HCT116 (cell line): ENCODE results near the gene RASGEF1B. TPM values are rescaled to one million over a fixed set of nuclear protein-coding genes. Genes with fewer than 3 reads are reported as not detected.

ENCODE experiments used
- ATAC-seq: fragments of 200-7000 bp; cut with Tn5 transposase; 2 replicates; pipeline ENCODE4 v1.9.1; 2020; ENCODE audit warnings: mild to moderate bottlenecking, moderate library complexity
- BruUV-seq: library from RNA; stranded (reverse); fragments of 400-500 nt; replicated peaks from 2 replicates; lab custom pipeline; 2021; lab: Mats Ljungman, UMichigan
- CTCF ChIA-PET: fragments of 300-600 bp; sonication (Branson Sonifier 250); formaldehyde crosslinking; loops from one replicate; lab custom pipeline; 2021; ENCODE audit warnings: antibody characterized with exemption; lab: Charles Lee
- POLR2A ChIA-PET: fragments of 300-600, 350-600 bp; sonication (Branson Sonifier 250); formaldehyde crosslinking; loops from one replicate; lab custom pipeline; 2021; ENCODE audit warnings: antibody characterized with exemption; lab: Charles Lee
- RAD21 ChIA-PET, 2 experiments: fragments of 300-600 bp; sonication (Branson Sonifier 250); formaldehyde crosslinking; loops; one replicate each; lab custom pipeline; 2023; ENCODE audit warnings: low total read pairs in 2 of 2; ENCODE audit not compliant: uncharacterized antibody in 2 of 2, unreplicated experiment in 2 of 2, low non-redundant PET in 1 of 2; lab: Charles Lee
- DNase-seq: peaks from one replicate; pipeline ENCODE4 v3.0.0-alpha.2; 2010; ENCODE audit warnings: low read depth, low spot score
- H2AFZ ChIP-seq: fragments of 200-600 bp; shearing (Covaris generic), sonication (generic); 2 replicates; pipeline ENCODE4 v1.6.1; 2017; ENCODE audit warnings: low read depth, mixed run types, mixed read lengths, antibody characterized with exemption, low read length; ENCODE audit not compliant: poor library complexity, severe bottlenecking
- H3K27ac ChIP-seq: 2 replicates; pipeline ENCODE4 v1.5.1; 2012; ENCODE audit warnings: low read depth, low read length
- H3K27me3 ChIP-seq: fragments of 200-600 bp; sonication (generic); 2 replicates; pipeline ENCODE4 v1.6.1; 2016; ENCODE audit warnings: mixed run types, low read length, mixed read lengths; ENCODE audit not compliant: insufficient read depth
- H3K36me3 ChIP-seq, 2 experiments: fragments of 200-500 bp in 1 of 2; fragments of 200-600 bp in 1 of 2; sonication (Bioruptor generic) in 1 of 2; sonication (generic) in 1 of 2; 2 replicates each; pipeline versions ENCODE4 v1.5.1 to v1.6.1; 2014 to 2016; ENCODE audit warnings: low read length in 2 of 2, inconsistent platforms in 1 of 2, mixed read lengths in 1 of 2, mixed run types in 1 of 2; ENCODE audit not compliant: insufficient read depth in 2 of 2, control insufficient read depth in 1 of 2
- H3K4me1 ChIP-seq, 2 experiments: fragments of 200-600 bp in 1 of 2; sonication (generic) in 1 of 2; 2 replicates each; pipeline versions ENCODE4 v1.5.1 to v1.6.1; 2012 to 2017; ENCODE audit warnings: low read length in 2 of 2, inconsistent platforms in 1 of 2, mild to moderate bottlenecking in 1 of 2, mixed read lengths in 1 of 2, mixed run types in 1 of 2, moderate library complexity in 1 of 2; ENCODE audit not compliant: insufficient read depth in 2 of 2, control insufficient read depth in 1 of 2
- H3K4me2 ChIP-seq: fragments of 200-600 bp; sonication (generic); 2 replicates; pipeline ENCODE4 v1.6.1; 2017; ENCODE audit warnings: mixed run types, low read length, mixed read lengths
- H3K4me3 ChIP-seq, 2 experiments: fragments of 200-600 bp in 1 of 2; sonication (generic) in 1 of 2; replicated peaks in 1 of 2; 2 replicates each; pipeline ENCODE4 v1.5.1; 2011 to 2016; ENCODE audit warnings: low read length in 2 of 2, control low read depth in 1 of 2, low read depth in 1 of 2, mild to moderate bottlenecking in 1 of 2, mixed read lengths in 1 of 2, mixed run types in 1 of 2
- H3K79me2 ChIP-seq: fragments of 200-600 bp; sonication (generic); 2 replicates; pipeline ENCODE4 v1.6.1; 2017; ENCODE audit warnings: mild to moderate bottlenecking, mixed run types, low read length, moderate library complexity, mixed read lengths; ENCODE audit not compliant: insufficient read depth
- H3K9ac ChIP-seq: fragments of 200-600 bp; sonication (generic); 2 replicates; pipeline ENCODE4 v1.6.1; 2016; ENCODE audit warnings: low read length, mixed read lengths
- H3K9me2 ChIP-seq: fragments of 200-600 bp; sonication (generic), shearing (Covaris generic); 2 replicates; pipeline ENCODE4 v1.6.1; 2017; ENCODE audit warnings: mixed run types, mild to moderate bottlenecking, moderate library complexity; ENCODE audit not compliant: insufficient read depth
- H3K9me3 ChIP-seq, 2 experiments: fragments of 200-500 bp in 1 of 2; fragments of 200-600 bp in 1 of 2; sonication (Bioruptor generic) in 1 of 2; sonication (generic) in 1 of 2; 2 replicates each; pipeline ENCODE4 v1.6.1; 2014 to 2017; ENCODE audit warnings: low read length in 2 of 2, mixed read lengths in 2 of 2, inconsistent platforms in 1 of 2, low read depth in 1 of 2, mild to moderate bottlenecking in 1 of 2, mixed run types in 1 of 2, moderate library complexity in 1 of 2; ENCODE audit not compliant: control insufficient read depth in 1 of 2, insufficient read depth in 1 of 2
- H4K20me1 ChIP-seq: fragments of 200-600 bp; sonication (generic), shearing (Covaris generic); 2 replicates; pipeline ENCODE4 v1.6.1; 2017; ENCODE audit warnings: mixed run types, mild to moderate bottlenecking, moderate library complexity; ENCODE audit not compliant: insufficient read depth
- ATF3 ChIP-seq: IDR thresholded peaks from 2 replicates; pipeline ENCODE4 v1.6.1; 2012
- CBX3 ChIP-seq: IDR thresholded peaks from 2 replicates; pipeline ENCODE4 v1.6.1; 2012; ENCODE audit warnings: low read depth
- CEBPB ChIP-seq: IDR thresholded peaks from 2 replicates; pipeline ENCODE4 v1.6.1; 2012; ENCODE audit warnings: low read depth
- CTCF ChIP-seq, 3 experiments: fragments of 200-600 bp in 1 of 3; sonication (generic) in 1 of 3; IDR thresholded peaks in 2 of 3; conservative IDR thresholded peaks in 1 of 3; 2 replicates each; pipeline ENCODE4 v1.5.1; 2012 to 2017; ENCODE audit warnings: low read depth in 2 of 3, low read length in 2 of 3, antibody characterized with exemption in 1 of 3, borderline replicate concordance in 1 of 3, control low read depth in 1 of 3, mild to moderate bottlenecking in 1 of 3, mixed read lengths in 1 of 3, mixed run types in 1 of 3, moderate library complexity in 1 of 3; ENCODE audit not compliant: insufficient read depth in 1 of 3
- ELF1 ChIP-seq: IDR thresholded peaks from 2 replicates; pipeline ENCODE4 v1.6.1; 2012; ENCODE audit warnings: low read depth, borderline replicate concordance
- EZH2 ChIP-seq: fragments of 200-600 bp; sonication (generic); IDR thresholded peaks from 2 replicates; pipeline ENCODE4 v1.6.1; 2017; ENCODE audit warnings: antibody characterized with exemption, mixed run types
- EZH2phosphoT487 ChIP-seq: fragments of 200-600 bp; IDR thresholded peaks from 2 replicates; pipeline ENCODE4 v1.6.1; 2018; ENCODE audit warnings: antibody characterized with exemption, borderline replicate concordance
- JUND ChIP-seq: IDR thresholded peaks from 2 replicates; pipeline ENCODE4 v1.6.1; 2012
- MAX ChIP-seq: IDR thresholded peaks from 2 replicates; pipeline ENCODE4 v1.6.1; 2012
- POLR2A ChIP-seq: IDR thresholded peaks from 2 replicates; pipeline ENCODE4 v1.7.0; 2011; ENCODE audit warnings: borderline replicate concordance; ENCODE audit not compliant: insufficient read depth, insufficient read length; ENCODE audit errors: extremely low read depth
- RAD21 ChIP-seq: IDR thresholded peaks from 2 replicates; pipeline ENCODE4 v1.6.1; 2012; ENCODE audit warnings: low read depth, mild to moderate bottlenecking
- SIN3A ChIP-seq: IDR thresholded peaks from 2 replicates; pipeline ENCODE4 v1.6.1; 2012; ENCODE audit warnings: low read depth
- SRF ChIP-seq: IDR thresholded peaks from 2 replicates; pipeline ENCODE4 v1.6.1; 2012; ENCODE audit warnings: low read depth
- TCF7L2 ChIP-seq: IDR thresholded peaks from 2 replicates; pipeline ENCODE4 v1.7.0; 2011; ENCODE audit warnings: borderline replicate concordance, inconsistent platforms; ENCODE audit not compliant: insufficient read depth, insufficient read length; ENCODE audit errors: extremely low read depth
- YY1 ChIP-seq: IDR thresholded peaks from 2 replicates; pipeline ENCODE4 v1.6.1; 2011; ENCODE audit warnings: low read length, low read depth, moderate library complexity, mild to moderate bottlenecking; ENCODE audit not compliant: insufficient replicate concordance; ENCODE audit errors: extremely low read depth
- ZFX ChIP-seq: fragments of 450-650 bp; IDR thresholded peaks from 2 replicates; pipeline ENCODE4 v1.6.1; 2017
- intact Hi-C: fragments of 100-400 bp; cut with micrococcal nuclease; formaldehyde crosslinking; loops from 2 replicates; pipeline ENCODE4 v1.10.0; 2022
- total RNA-seq: library from RNA; stranded (reverse); gene quantifications from one replicate; pipeline ENCODE4 v1.2.1, GENCODE V29; 2021; ENCODE audit not compliant: unreplicated experiment
- TF ChIP-seq, protein P1 (sequence below): IDR thresholded peaks from 2 replicates; pipeline ENCODE4 v1.6.1; 2011; ENCODE audit warnings: mild to moderate bottlenecking, low read length, moderate library complexity; ENCODE audit not compliant: insufficient replicate concordance; ENCODE audit errors: extremely low read depth

The RASGEF1B gene
- total RNA-seq, 1 experiment from 2014 or later, result 0.25 TPM

GRCh38 chr4:81508411-81509185 lies 36.9 kb upstream of the RASGEF1B start:
- ChIA-PET POLR2A (no interaction called here), CTCF (no interaction called here), RAD21 (no interaction called here)
- no peak overlapping the region for H3K27ac ChIP-seq
- H3K4me1 ChIP-seq, result no peaks in the 10 kb centered on the region
- BruUV-seq, result no TSS peak
- H3K36me3 ChIP-seq, result no peaks in the 10 kb centered on the region
- intact Hi-C loops, result no loop called here
- H3K9me3 ChIP-seq, result no peaks in the 10 kb centered on the region
- no peak for TF ChIP-seq CEBPB
- no peak for TF ChIP-seq CTCF (IDR thresholded peaks at IDR 0.05 in 2 of 3, conservative IDR thresholded peaks at IDR 0.05 in 1 of 3; ENCODE audit: borderline replicate concordance in 1 of 3, insufficient read depth in 1 of 3, low read depth in 2 of 3, low read length in 2 of 3)
- no peak for TF ChIP-seq ZFX
- TF ChIP-seq EZH2phosphoT487, result no peak
- no peak for TF ChIP-seq POLR2A
- TF ChIP-seq YY1, result no peak
- TF ChIP-seq RAD21, result no peak
- TF ChIP-seq SIN3A, result no peak
- TF ChIP-seq ELF1, result no peak
- no peak for TF ChIP-seq MAX
- no peak for TF ChIP-seq EZH2
- TF ChIP-seq TCF7L2, result no peak
- TF ChIP-seq, protein P1, sequence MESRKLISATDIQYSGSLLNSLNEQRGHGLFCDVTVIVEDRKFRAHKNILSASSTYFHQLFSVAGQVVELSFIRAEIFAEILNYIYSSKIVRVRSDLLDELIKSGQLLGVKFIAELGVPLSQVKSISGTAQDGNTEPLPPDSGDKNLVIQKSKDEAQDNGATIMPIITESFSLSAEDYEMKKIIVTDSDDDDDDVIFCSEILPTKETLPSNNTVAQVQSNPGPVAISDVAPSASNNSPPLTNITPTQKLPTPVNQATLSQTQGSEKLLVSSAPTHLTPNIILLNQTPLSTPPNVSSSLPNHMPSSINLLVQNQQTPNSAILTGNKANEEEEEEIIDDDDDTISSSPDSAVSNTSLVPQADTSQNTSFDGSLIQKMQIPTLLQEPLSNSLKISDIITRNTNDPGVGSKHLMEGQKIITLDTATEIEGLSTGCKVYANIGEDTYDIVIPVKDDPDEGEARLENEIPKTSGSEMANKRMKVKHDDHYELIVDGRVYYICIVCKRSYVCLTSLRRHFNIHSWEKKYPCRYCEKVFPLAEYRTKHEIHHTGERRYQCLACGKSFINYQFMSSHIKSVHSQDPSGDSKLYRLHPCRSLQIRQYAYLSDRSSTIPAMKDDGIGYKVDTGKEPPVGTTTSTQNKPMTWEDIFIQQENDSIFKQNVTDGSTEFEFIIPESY, result no peak
- no peak for TF ChIP-seq CBX3
- TF ChIP-seq SRF, result no peak
- no peak for TF ChIP-seq ATF3
- TF ChIP-seq JUND, result no peak
- no peak overlapping the region for H2AFZ ChIP-seq
- H3K4me3 ChIP-seq, result no peak overlapping the region
- H4K20me1 ChIP-seq, result no peaks in the 10 kb centered on the region
- no peaks in the 10 kb centered on the region for H3K9me2 ChIP-seq
- ATAC-seq (no peak), DNase-seq (no peak)
- peaks cover 16% of the 10 kb centered on the region for H3K27me3 ChIP-seq
- H3K4me2 ChIP-seq, result no peak overlapping the region
- H3K79me2 ChIP-seq, result no peaks in the 10 kb centered on the region
- no peak overlapping the region for H3K9ac ChIP-seq
